Progenitor cell of endocrine pancreas (in vitro differentiated cells): ENCODE results near the gene SCN9A. TPM values are rescaled to one million over a fixed set of nuclear protein-coding genes. Genes with fewer than 3 reads are reported as not detected.

ENCODE experiments used
- DNase-seq: peaks from one replicate; pipeline ENCODE4 v3.0.0; 2021; ENCODE audit warnings: low spot score; ENCODE audit not compliant: unreplicated experiment
- H3K27ac Mint-ChIP-seq: 2 replicates; pipeline ENCODE4 v1.8.0; 2021; ENCODE audit warnings: mild to moderate bottlenecking, moderate library complexity, mixed read lengths
- H3K27me3 Mint-ChIP-seq: 2 replicates; pipeline ENCODE4 v1.8.0; 2021; ENCODE audit warnings: mixed read lengths
- H3K36me3 Mint-ChIP-seq: 2 replicates; pipeline ENCODE4 v1.8.0; 2022; ENCODE audit warnings: mixed read lengths; ENCODE audit not compliant: insufficient read depth
- H3K4me1 Mint-ChIP-seq: 2 replicates; pipeline ENCODE4 v1.8.0; 2021; ENCODE audit warnings: low read depth, mixed read lengths
- H3K4me3 Mint-ChIP-seq: 2 replicates; pipeline ENCODE4 v1.8.0; 2021; ENCODE audit warnings: low read depth, mild to moderate bottlenecking, moderate library complexity, mixed read lengths
- H3K9me3 Mint-ChIP-seq: 2 replicates; pipeline ENCODE4 v1.8.0; 2021; ENCODE audit warnings: low read depth, mixed read lengths
- CTCF ChIP-seq: fragments of 200-600 bp; sonication (generic); IDR thresholded peaks from one replicate; pipeline ENCODE4 v1.5.0; 2021; ENCODE audit warnings: antibody characterized with exemption, mild to moderate bottlenecking; ENCODE audit not compliant: unreplicated experiment
- total RNA-seq: library from RNA; stranded (reverse); gene quantifications from 2 replicates; pipeline ENCODE4 v1.2.1, GENCODE V29; 2021

Gene SCN9A
- total RNA-seq, 1 donor from 2014 or later, result 23.7 TPM

DNA sequence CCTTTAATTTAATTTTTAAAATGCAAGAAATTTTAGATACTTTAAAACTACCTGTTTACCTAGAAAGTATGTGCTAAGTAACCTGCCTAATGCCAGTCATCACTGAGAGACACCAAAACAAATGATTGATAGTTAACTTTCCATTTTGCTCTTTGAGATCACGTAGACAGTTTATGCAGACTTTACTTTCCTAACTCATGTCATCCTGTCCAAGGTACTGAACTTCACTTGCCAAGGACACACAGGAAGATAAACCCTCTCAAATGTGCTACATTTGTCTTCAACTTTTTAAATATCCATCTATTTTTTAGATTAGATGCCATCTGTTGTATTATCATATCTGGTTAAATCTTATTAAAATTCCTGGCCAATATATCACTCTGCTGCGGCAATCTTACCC lies 227.9 kb downstream of the SCN9A start:
- no peak for DNase-seq
- no peak overlapping the region for H3K27ac Mint-ChIP-seq
- no peak overlapping the region for H3K4me3 Mint-ChIP-seq

More for the DNA sequence above, 227.9 kb downstream of the SCN9A start:
- Mint-ChIP-seq H3K4me1 (no peaks in the 10 kb centered on the region), H3K9me3 (no peaks in the 10 kb centered on the region), H3K36me3 (no peaks in the 10 kb centered on the region), H3K27me3 (peaks cover 6% of the 10 kb centered on the region)
- TF ChIP-seq CTCF, result no peak

Other genes starting within 250 kb of the SCN9A start
- 0.26 and 0.62 TPM in 2 replicates for gene SCN1A, start 247.9 kb downstream of the SCN9A start, total RNA-seq
- 3.3 and 4.5 TPM in 2 replicates for gene SCN7A, start 118.3 kb upstream of the SCN9A start, total RNA-seq